GM19328 (cell line): ENCODE data around the gene C9.
"Not testable (repeated sequence)": the region's sequence is repeated elsewhere in the genome, so short reads cannot be mapped to it uniquely, and the experiment has no call there.

Source experiments
- ATAC-seq: cut with Tn5 transposase; IDR thresholded peaks from one replicate; pipeline ENCODE4 v1.9.1; 2021; ENCODE audit warnings: mild to moderate bottlenecking, moderate library complexity; ENCODE audit not compliant: unreplicated experiment

C9 gene

GRCh38 chr5:39364367-39364766 is at the start of gene C9:
Gene C9, minus strand, starts transcription at chr5:39364495. Its CDS starts 31 bp downstream, at chr5:39364464.
- ATAC-seq: no peak

- no peak for ATAC-seq
These were observed 49.5 kb upstream of the C9 start for GRCh38 chr5:39413771-39414170.

GRCh38 chr5:39412721-39413394 is 48.6 kb upstream of the C9 start:
- ATAC-seq: no peak

- no peak for ATAC-seq
These were observed 47.7 kb upstream of the C9 start for GRCh38 chr5:39411985-39412384.

- ATAC-seq: no peak
These were observed 46.8 kb upstream of the C9 start for GRCh38 chr5:39411061-39411460.

- ATAC-seq: no peak
These were observed 44.7 kb upstream of the C9 start for GRCh38 chr5:39409033-39409432.

- no peak for ATAC-seq
These were observed 41.0 kb upstream of the C9 start for GRCh38 chr5:39405083-39405843.

GRCh38 chr5:39403761-39404160 is 39.5 kb upstream of the C9 start:
- ATAC-seq: not testable (repeated sequence)

- not testable (repeated sequence) for ATAC-seq
These were observed 37.8 kb upstream of the C9 start for GRCh38 chr5:39402140-39402539.

GRCh38 chr5:39400713-39401578 is 36.7 kb upstream of the C9 start:
- ATAC-seq: no peak

GRCh38 chr5:39399135-39400036 is 35.1 kb upstream of the C9 start:
- ATAC-seq: no peak

GRCh38 chr5:39396843-39397242 is 32.5 kb upstream of the C9 start:
- ATAC-seq: no peak

- ATAC-seq: no peak
These were observed 31.2 kb upstream of the C9 start for GRCh38 chr5:39395521-39395920.

- ATAC-seq: no peak
These were observed 30.7 kb upstream of the C9 start for GRCh38 chr5:39394946-39395345.

- no peak for ATAC-seq
These were observed 26.6 kb upstream of the C9 start for GRCh38 chr5:39390945-39391344.

- no peak for ATAC-seq
These were observed 23.0 kb upstream of the C9 start for GRCh38 chr5:39387293-39387692.

- no peak for ATAC-seq
These were observed 20.0 kb upstream of the C9 start for GRCh38 chr5:39384271-39384670.

- ATAC-seq: no peak
These were observed 17.1 kb upstream of the C9 start for GRCh38 chr5:39381376-39381775.

- ATAC-seq: no peak
These were observed 15.4 kb upstream of the C9 start for GRCh38 chr5:39379693-39380092.

- ATAC-seq: no peak
These were observed 13.3 kb upstream of the C9 start for GRCh38 chr5:39377613-39378012.
